IPS-20b (cell line): Measurements from ENCODE around the gene SERP2.

Experiments
- H3K27ac ChIP-seq: one replicate; pipeline ENCODE4 v1.5.1; 2013; ENCODE audit warnings: low read length
- H3K27me3 ChIP-seq: 2 replicates; pipeline ENCODE4 v1.6.1; 2013; ENCODE audit warnings: mild to moderate bottlenecking, low read length, inconsistent platforms; ENCODE audit not compliant: insufficient read depth
- H3K36me3 ChIP-seq: 2 replicates; pipeline ENCODE4 v1.6.1; 2013; ENCODE audit warnings: low read depth, mild to moderate bottlenecking, inconsistent platforms, low read length, moderate library complexity; ENCODE audit not compliant: insufficient read depth
- H3K4me1 ChIP-seq: 2 replicates; pipeline ENCODE4 v1.6.1; 2013; ENCODE audit warnings: mild to moderate bottlenecking, control low read depth, inconsistent platforms, low read length, moderate library complexity; ENCODE audit not compliant: insufficient read depth
- H3K4me3 ChIP-seq: 2 replicates; pipeline ENCODE4 v1.5.1; 2013; ENCODE audit warnings: mild to moderate bottlenecking, low read length, inconsistent platforms
- H3K9ac ChIP-seq: 2 replicates; pipeline ENCODE4 v1.6.1; 2013; ENCODE audit warnings: low read depth, mild to moderate bottlenecking, inconsistent platforms, low read length, moderate library complexity
- H3K9me3 ChIP-seq: 2 replicates; pipeline ENCODE4 v1.6.1; 2013; ENCODE audit warnings: mild to moderate bottlenecking, low read depth, low read length, inconsistent platforms; ENCODE audit not compliant: insufficient read depth

Gene SERP2

DNA sequence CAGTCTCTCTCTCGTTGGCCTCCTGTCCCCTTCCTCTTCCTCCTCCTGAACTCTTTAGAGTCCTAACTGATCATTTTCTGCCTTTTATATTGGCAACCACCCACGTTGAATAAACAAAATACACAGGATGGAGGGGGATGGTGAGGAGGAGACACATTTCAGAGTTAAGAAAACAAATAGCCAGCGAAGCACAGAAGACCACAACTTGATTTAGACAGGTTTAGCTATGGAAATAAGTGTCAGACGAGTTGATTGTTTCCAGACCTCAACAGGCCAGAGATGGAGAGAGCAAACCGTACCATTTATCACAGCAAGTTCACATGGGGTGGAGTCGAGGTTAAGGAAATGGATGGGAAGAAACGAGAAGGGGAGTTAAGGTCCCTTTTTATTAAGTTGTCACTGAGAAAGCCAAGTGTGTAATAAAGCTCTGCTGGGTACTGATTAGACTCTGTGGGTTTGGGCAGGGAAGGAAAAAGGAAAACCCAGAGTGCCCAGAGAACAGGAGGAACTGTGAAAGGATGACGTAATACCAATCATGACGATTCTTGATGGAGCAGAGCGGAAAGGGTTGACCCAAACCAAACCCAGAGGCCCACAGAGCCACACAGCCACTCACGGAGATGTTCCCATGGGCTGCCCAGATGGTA, 11.1 kb upstream of the SERP2 start:
- Histone ChIP-seq H3K27me3 (no peaks in the 10 kb centered on the region), H3K9ac (no peak overlapping the region), H3K36me3 (no peaks in the 10 kb centered on the region), H3K27ac (no peak overlapping the region), H3K4me3 (no peak overlapping the region), H3K9me3 (no peaks in the 10 kb centered on the region), H3K4me1 (no peaks in the 10 kb centered on the region)

GRCh38 chr13:44363631-44364344, 9.8 kb upstream of the SERP2 start:
- H3K9ac ChIP-seq = no peak overlapping the region
- no peaks in the 10 kb centered on the region for H3K9me3 ChIP-seq
- H3K27me3 ChIP-seq = no peaks in the 10 kb centered on the region
- H3K4me3 ChIP-seq = no peak overlapping the region
- no peak overlapping the region for H3K27ac ChIP-seq
- H3K36me3 ChIP-seq = no peaks in the 10 kb centered on the region
- no peaks in the 10 kb centered on the region for H3K4me1 ChIP-seq

DNA sequence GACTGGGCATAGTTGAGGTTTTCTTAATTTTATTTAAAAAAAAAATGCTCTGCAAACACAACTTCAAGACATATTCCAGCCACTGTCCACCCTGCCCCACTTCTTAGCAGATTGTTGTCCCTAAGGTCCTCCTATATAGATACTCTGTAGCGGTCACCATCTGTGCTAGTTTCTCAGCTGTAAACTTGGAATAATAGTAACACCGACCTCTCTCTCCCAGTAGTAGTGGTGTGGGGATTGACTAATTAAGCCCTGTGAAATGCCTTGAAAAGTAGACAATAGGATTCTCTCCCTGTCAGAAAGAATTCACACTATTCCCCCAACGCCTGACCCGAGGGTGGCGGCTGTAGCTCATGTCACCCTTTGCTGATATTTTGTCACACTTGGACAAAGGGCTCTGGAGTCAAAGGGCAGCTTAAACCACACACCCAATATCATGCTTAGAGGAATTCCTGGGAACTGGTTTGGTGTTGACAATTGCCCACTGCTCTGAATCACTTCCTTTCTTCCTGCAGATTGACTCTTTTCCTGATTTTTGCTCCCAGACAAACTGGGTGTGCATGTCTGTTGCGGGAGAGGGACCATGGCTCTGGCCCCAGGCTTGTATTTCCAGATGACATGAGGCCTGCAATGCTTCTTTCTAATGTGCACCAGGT, 9.2 kb upstream of the SERP2 start:
- Histone ChIP-seq H3K36me3 (no peaks in the 10 kb centered on the region), H3K27ac (no peak overlapping the region), H3K27me3 (no peaks in the 10 kb centered on the region), H3K9me3 (no peaks in the 10 kb centered on the region), H3K4me3 (no peak overlapping the region), H3K4me1 (no peaks in the 10 kb centered on the region), H3K9ac (no peak overlapping the region)

DNA sequence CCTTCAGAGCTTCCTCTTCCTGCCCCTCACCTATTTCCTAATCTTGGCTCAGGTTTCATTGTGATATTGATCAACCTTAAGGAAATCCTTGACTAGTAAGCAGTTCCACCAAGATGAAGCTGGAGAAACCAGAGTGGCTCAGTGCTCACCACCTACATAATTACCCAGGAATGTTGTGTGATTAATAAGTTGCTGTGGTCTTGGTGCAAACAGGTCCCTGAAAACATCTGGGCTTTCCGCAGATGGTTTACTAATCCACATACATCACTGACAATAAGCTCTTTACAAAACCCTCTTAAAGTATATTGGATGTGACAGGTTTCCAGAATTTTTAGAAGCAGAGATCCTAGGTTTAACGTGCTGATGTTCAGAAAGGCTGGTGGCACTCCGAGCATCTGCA, 8.6 kb upstream of the SERP2 start:
- Histone ChIP-seq H3K4me3 (no peak overlapping the region), H3K27me3 (no peaks in the 10 kb centered on the region), H3K4me1 (no peaks in the 10 kb centered on the region), H3K36me3 (no peaks in the 10 kb centered on the region), H3K9ac (no peak overlapping the region), H3K27ac (no peak overlapping the region), H3K9me3 (no peaks in the 10 kb centered on the region)

- Histone ChIP-seq H3K36me3 (no peaks in the 10 kb centered on the region), H3K27me3 (no peaks in the 10 kb centered on the region; the same call in 1 of the 2 replicates)
Measured at GRCh38 chr13:44365899-44366298, 7.7 kb upstream of the SERP2 start.

GRCh38 chr13:44368062-44368591, 5.5 kb upstream of the SERP2 start:
- Histone ChIP-seq H3K4me1 (no peaks in the 10 kb centered on the region), H3K36me3 (no peaks in the 10 kb centered on the region), H3K9me3 (no peaks in the 10 kb centered on the region), H3K27me3 (peaks cover 14% of the 10 kb centered on the region), H3K27ac (no peak overlapping the region), H3K4me3 (no peak overlapping the region), H3K9ac (no peak overlapping the region)

More at GRCh38 chr13:44365899-44366298, 7.7 kb upstream of the SERP2 start:
- Histone ChIP-seq H3K9me3 (no peaks in the 10 kb centered on the region), H3K4me3 (no peak overlapping the region), H3K4me1 (no peaks in the 10 kb centered on the region), H3K27ac (no peak overlapping the region), H3K9ac (no peak overlapping the region)

DNA sequence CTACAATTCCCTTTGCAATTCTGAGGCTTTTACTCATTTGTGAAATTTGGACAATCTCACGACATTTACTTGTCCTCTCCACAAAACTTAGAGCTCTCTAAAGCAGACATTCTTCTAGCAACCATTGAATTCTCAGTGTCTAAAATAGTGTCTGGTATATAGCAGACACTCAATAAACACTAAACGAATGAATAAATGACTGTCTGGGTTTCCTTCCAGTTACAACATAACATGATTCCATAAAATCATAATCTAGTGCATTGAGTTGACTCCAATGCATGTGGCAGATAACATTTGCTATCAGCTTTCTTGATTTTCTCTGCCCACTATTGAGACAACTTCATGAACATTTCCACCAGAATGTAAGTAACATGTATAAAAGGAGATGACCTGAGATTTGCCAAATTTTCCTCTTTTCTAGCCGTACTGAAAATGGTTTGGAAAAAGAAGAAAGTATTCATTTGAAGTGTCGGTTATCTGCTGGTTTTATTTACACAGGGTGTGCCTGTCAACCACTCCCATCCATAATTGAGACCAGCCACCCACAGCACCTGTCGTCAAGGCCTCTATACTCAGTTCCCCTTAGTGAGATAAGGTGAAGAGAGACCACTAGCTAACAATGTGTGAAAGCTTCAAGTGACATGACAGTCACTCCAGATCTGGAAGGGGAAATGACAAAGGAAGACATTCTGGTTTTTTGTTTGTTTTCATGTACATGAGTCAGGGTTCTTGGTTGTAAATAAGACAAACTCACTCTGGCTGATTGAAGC, 4.8 kb upstream of the SERP2 start:
- no peak overlapping the region for H3K4me3 ChIP-seq
- no peaks in the 10 kb centered on the region for H3K36me3 ChIP-seq
- no peaks in the 10 kb centered on the region for H3K9me3 ChIP-seq
- peaks cover 19% of the 10 kb centered on the region for H3K27me3 ChIP-seq
- no peaks in the 10 kb centered on the region for H3K4me1 ChIP-seq
- no peak overlapping the region for H3K9ac ChIP-seq
- H3K27ac ChIP-seq = no peak overlapping the region

DNA sequence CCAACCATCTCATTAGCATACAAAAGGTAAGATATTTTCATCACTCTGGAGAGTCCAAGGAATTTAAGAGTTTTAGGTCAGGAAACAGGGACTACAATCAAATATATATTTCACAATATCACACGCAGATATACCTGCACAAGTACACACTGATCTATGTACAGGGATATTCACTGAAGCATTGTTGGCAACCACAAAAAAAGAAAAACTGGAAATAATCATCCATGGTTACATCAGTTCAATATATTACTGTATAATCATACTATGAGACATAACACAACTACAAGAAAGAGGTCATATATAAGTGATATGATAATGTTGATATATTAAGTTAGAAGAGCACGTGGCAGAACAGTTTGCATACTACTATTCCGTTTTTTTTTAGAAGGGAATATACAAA, 2.2 kb upstream of the SERP2 start:
- Histone ChIP-seq H3K4me1 (no peaks in the 10 kb centered on the region), H3K27me3 (peaks cover 19% of the 10 kb centered on the region), H3K9ac (no peak overlapping the region), H3K9me3 (no peaks in the 10 kb centered on the region), H3K4me3 (no peak overlapping the region), H3K36me3 (no peaks in the 10 kb centered on the region), H3K27ac (no peak overlapping the region)

- peak overlapping the region; percentile 70; the same call in 1 of the 2 replicates for H3K9ac ChIP-seq
- peak overlapping the region; percentile 82; the same call in 1 of the 2 replicates for H3K4me3 ChIP-seq
- H3K4me1 ChIP-seq = peaks cover under 1% of the 10 kb centered on the region; the same call in 1 of the 2 replicates
- no peaks in the 10 kb centered on the region for H3K9me3 ChIP-seq
- peaks cover 19% of the 10 kb centered on the region for H3K27me3 ChIP-seq
- H3K36me3 ChIP-seq = no peaks in the 10 kb centered on the region
- no peak overlapping the region for H3K27ac ChIP-seq
Measured at GRCh38 chr13:44373247-44373600, 400 bp upstream of the SERP2 start.

- Histone ChIP-seq H3K4me3 (peak overlapping the region; percentile 41; the same call in 1 of the 2 replicates), H3K9me3 (no peaks in the 10 kb centered on the region), H3K27me3 (peaks cover 19% of the 10 kb centered on the region), H3K36me3 (no peaks in the 10 kb centered on the region), H3K27ac (no peak overlapping the region), H3K9ac (no peak overlapping the region), H3K4me1 (peaks cover 11% of the 10 kb centered on the region; the same call in 1 of the 2 replicates)
Measured at GRCh38 chr13:44374348-44374712, 706 bp downstream of the SERP2 start.

DNA sequence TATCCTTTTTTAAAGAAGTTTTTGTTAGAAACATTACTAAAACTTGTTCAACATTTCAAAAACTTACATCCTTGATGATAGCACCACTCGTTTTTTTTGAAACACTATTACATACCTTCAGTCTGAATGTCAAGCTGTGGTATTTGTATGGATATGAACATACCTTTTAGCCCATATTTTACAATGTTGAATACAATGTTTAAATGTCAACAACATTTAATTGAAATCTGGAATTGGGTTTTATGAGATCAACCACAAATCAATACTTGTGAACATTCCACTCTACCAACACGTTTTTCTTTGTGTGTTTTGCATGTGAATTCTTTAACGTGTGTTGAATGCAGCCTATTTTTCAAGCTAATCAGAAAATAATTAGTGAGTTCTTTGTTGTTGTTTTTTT, 4.7 kb downstream of the SERP2 start:
- no peaks in the 10 kb centered on the region for H3K9me3 ChIP-seq
- H3K4me3 ChIP-seq = no peak overlapping the region
- no peak overlapping the region for H3K27ac ChIP-seq
- no peaks in the 10 kb centered on the region for H3K36me3 ChIP-seq
- H3K27me3 ChIP-seq = peaks cover 3% of the 10 kb centered on the region; the same call in 1 of the 2 replicates
- H3K4me1 ChIP-seq = peaks cover 11% of the 10 kb centered on the region; the same call in 1 of the 2 replicates
- no peak overlapping the region for H3K9ac ChIP-seq
